IMR-90 (cell line): Measurements from ENCODE around the gene KITLG. TPM values are rescaled to one million over a fixed set of nuclear protein-coding genes. Genes with fewer than 3 reads are reported as not detected.

Experiments used
- ATAC-seq: fragments of 200-7000 bp; cut with Tn5 transposase; 2 replicates; pipeline ENCODE4 v1.9.1; 2020; ENCODE audit warnings: low read depth, mild to moderate bottlenecking, moderate library complexity
- BruUV-seq: library from RNA; stranded (reverse); fragments of 400-500 nt; replicated peaks from 2 replicates; lab custom pipeline; 2021; lab: Mats Ljungman, UMichigan
- CTCF ChIA-PET: fragments of 300-600 bp; formaldehyde crosslinking; extraction: SDS; loops from one replicate; lab custom pipeline; 2021; ENCODE audit warnings: antibody characterized with exemption; lab: Yijun Ruan, JAX
- POLR2A ChIA-PET: fragments of 300-600 bp; sonication (Branson Sonifier 250); formaldehyde crosslinking; loops from one replicate; lab custom pipeline; 2022; ENCODE audit warnings: antibody characterized with exemption; ENCODE audit not compliant: unreplicated experiment; lab: Charles Lee
- DNase-seq: peaks from one replicate; pipeline ENCODE4 v3.0.0; 2013
- H2AFZ ChIP-seq: replicated peaks from 2 replicates; pipeline ENCODE3; 2013; ENCODE audit warnings: low read length, mild to moderate bottlenecking; ENCODE audit not compliant: poor library complexity
- H2AK5ac ChIP-seq: 2 replicates; pipeline ENCODE4 v1.6.1; 2013; ENCODE audit warnings: low read depth, low read length, inconsistent platforms
- H2AK9ac ChIP-seq: replicated peaks from 2 replicates; pipeline ENCODE3; 2013; ENCODE audit warnings: mild to moderate bottlenecking, low read depth, low read length, moderate library complexity; ENCODE audit not compliant: poor library complexity
- H2BK120ac ChIP-seq: 2 replicates; pipeline ENCODE4 v1.6.1; 2013; ENCODE audit warnings: low read depth, low read length, inconsistent platforms
- H2BK15ac ChIP-seq: 3 replicates; pipeline ENCODE4 v1.6.1; 2013; ENCODE audit warnings: low read depth, low read length, inconsistent platforms
- H2BK20ac ChIP-seq: 2 replicates; pipeline ENCODE4 v1.6.1; 2013; ENCODE audit warnings: low read depth, mild to moderate bottlenecking, inconsistent platforms, low read length, moderate library complexity
- H2BK5ac ChIP-seq: 2 replicates; pipeline ENCODE4 v1.6.1; 2013; ENCODE audit warnings: mild to moderate bottlenecking, low read depth, low read length, inconsistent platforms; ENCODE audit not compliant: poor library complexity, severe bottlenecking
- H3K14ac ChIP-seq: replicated peaks from 2 replicates; pipeline ENCODE4 v1.6.1; 2013; ENCODE audit warnings: low read depth, low read length, inconsistent platforms
- H3K18ac ChIP-seq: 2 replicates; pipeline ENCODE4 v1.6.1; 2013; ENCODE audit warnings: low read depth, low read length, control low read depth
- H3K23ac ChIP-seq: 2 replicates; pipeline ENCODE4 v1.6.1; 2013; ENCODE audit warnings: low read depth, low read length, inconsistent platforms
- H3K27ac ChIP-seq: 2 replicates; pipeline ENCODE4 v1.5.1; 2013; ENCODE audit warnings: mild to moderate bottlenecking, control low read depth, low read length; ENCODE audit not compliant: insufficient read depth
- H3K27me3 ChIP-seq: 2 replicates; pipeline ENCODE4 v1.6.1; 2013; ENCODE audit warnings: low read length; ENCODE audit not compliant: control insufficient read depth, insufficient read depth
- H3K36me3 ChIP-seq: 2 replicates; pipeline ENCODE4 v1.6.1; 2013; ENCODE audit warnings: low read length, mixed read lengths; ENCODE audit not compliant: control insufficient read depth, insufficient read depth
- H3K4ac ChIP-seq: 2 replicates; pipeline ENCODE4 v1.6.1; 2013; ENCODE audit warnings: low read depth, low read length, inconsistent platforms
- H3K4me1 ChIP-seq: 2 replicates; pipeline ENCODE4 v1.6.1; 2013; ENCODE audit warnings: low read length, mixed read lengths; ENCODE audit not compliant: control insufficient read depth, insufficient read depth
- H3K4me2 ChIP-seq: 2 replicates; pipeline ENCODE4 v1.6.1; 2013; ENCODE audit warnings: low read depth, mild to moderate bottlenecking, control low read depth, low read length, moderate library complexity
- H3K4me3 ChIP-seq: 2 replicates; pipeline ENCODE4 v1.5.1; 2013; ENCODE audit warnings: low read depth, mild to moderate bottlenecking, control low read depth, low read length, moderate library complexity; ENCODE audit not compliant: insufficient read depth
- H3K56ac ChIP-seq: 2 replicates; pipeline ENCODE4 v1.6.1; 2013; ENCODE audit warnings: low read length, inconsistent platforms; ENCODE audit not compliant: insufficient read depth; ENCODE audit errors: extremely low read depth
- H3K79me1 ChIP-seq, 2 experiments: 2 replicates each; pipeline ENCODE4 v1.6.1; 2013; ENCODE audit warnings: low read length in 2 of 2, inconsistent platforms in 1 of 2, low read depth in 1 of 2
- H3K9ac ChIP-seq: 2 replicates; pipeline ENCODE4 v1.6.1; 2013; ENCODE audit warnings: low read depth, low read length, control low read depth
- H3K9me1 ChIP-seq: 2 replicates; pipeline ENCODE4 v1.6.1; 2013; ENCODE audit warnings: low read length, inconsistent platforms; ENCODE audit not compliant: insufficient read depth
- H3K9me3 ChIP-seq: 2 replicates; pipeline ENCODE4 v1.6.1; 2013; ENCODE audit warnings: low read length; ENCODE audit not compliant: control insufficient read depth, insufficient read depth
- H4K20me1 ChIP-seq: 2 replicates; pipeline ENCODE4 v1.6.1; 2013; ENCODE audit warnings: low read length, inconsistent platforms; ENCODE audit not compliant: insufficient read depth
- H4K5ac ChIP-seq: 2 replicates; pipeline ENCODE4 v1.6.1; 2013; ENCODE audit warnings: mild to moderate bottlenecking, low read depth, low read length, control low read depth
- H4K8ac ChIP-seq, 2 experiments: 2 replicates each; pipeline ENCODE4 v1.6.1; 2013; ENCODE audit warnings: low read depth in 2 of 2, low read length in 2 of 2, control low read depth in 1 of 2, inconsistent platforms in 1 of 2
- H4K91ac ChIP-seq: 2 replicates; pipeline ENCODE4 v1.6.1; 2013; ENCODE audit warnings: low read depth, low read length, inconsistent platforms; ENCODE audit not compliant: insufficient read depth
- BHLHE40 ChIP-seq: fragments of 150-350 bp; IDR thresholded peaks from 2 replicates; pipeline ENCODE4 v1.6.1; 2016; ENCODE audit warnings: mild to moderate bottlenecking, low read depth, low read length
- CHD1 ChIP-seq: IDR thresholded peaks from 2 replicates; pipeline ENCODE4 v1.6.1; 2012; ENCODE audit warnings: low read depth, low read length, improper control_type of control experiment
- MAFK ChIP-seq: IDR thresholded peaks from 2 replicates; pipeline ENCODE4 v1.6.1; 2012; ENCODE audit warnings: low read depth, low read length, improper control_type of control experiment
- MXI1 ChIP-seq: IDR thresholded peaks from 2 replicates; pipeline ENCODE4 v1.6.1; 2012; ENCODE audit warnings: low read depth, mild to moderate bottlenecking, low read length, moderate library complexity, borderline replicate concordance
- NFE2L2 ChIP-seq: fragments of 150-350 bp; IDR thresholded peaks from 2 replicates; pipeline ENCODE4 v1.6.1; 2016; ENCODE audit warnings: low read depth, mild to moderate bottlenecking, low read length
- POLR2A ChIP-seq: IDR thresholded peaks from 2 replicates; pipeline ENCODE4 v1.6.1; 2012; ENCODE audit warnings: mild to moderate bottlenecking, low read depth, low read length
- RAD21 ChIP-seq: IDR thresholded peaks from 2 replicates; pipeline ENCODE4 v1.6.1; 2012; ENCODE audit warnings: low read length, improper control_type of control experiment
- RCOR1 ChIP-seq: IDR thresholded peaks from 2 replicates; pipeline ENCODE4 v1.6.1; 2012; ENCODE audit warnings: mild to moderate bottlenecking, low read length, improper control_type of control experiment; ENCODE audit not compliant: insufficient replicate concordance
- RFX5 ChIP-seq: IDR thresholded peaks from 2 replicates; pipeline ENCODE4 v1.8.0; 2012; ENCODE audit warnings: low read depth, mild to moderate bottlenecking, low read length, moderate library complexity
- WGBS, 2 experiments: methylation state at CpG; one replicate each; pipeline versions ENCODE4 v1.1.5 to v1.1.7; 2013; ENCODE audit warnings: missing lambda C conversion rate in 2 of 2; ENCODE audit not compliant: insufficient read length in 1 of 2; ENCODE audit errors: extremely low coverage in 2 of 2; 5-methylcytosine and 5-hydroxymethylcytosine counted together
- dilution Hi-C: fragments of 300-500 bp; cut with HindIII; formaldehyde crosslinking; loops from one replicate; pipeline ENCODE4 v1.14.3; 2018; ENCODE audit warnings: low sequenced_read_pairs; ENCODE audit not compliant: unreplicated experiment
- in situ Hi-C: fragments of 300-500 bp; cut with MboI; formaldehyde crosslinking; loops from 3 replicates; pipeline ENCODE4 v1.14.3; 2019; ENCODE audit warnings: low sequenced_read_pairs, inconsistent platforms, mixed read lengths
- intact Hi-C: fragments of 100-400 bp; cut with micrococcal nuclease; formaldehyde crosslinking; loops from 2 replicates; pipeline ENCODE4 v1.10.0; 2022
- polyA plus RNA-seq, 3 experiments: library from polyadenylated mRNA; depleted of rRNA; stranded (reverse); fragments of >200 nt; gene quantifications; 2 replicates each; pipeline ENCODE4 v1.2.3, GENCODE V29; 2012; ENCODE audit warnings: low replicate concordance in 1 of 3
- total RNA-seq: library from RNA; depleted of rRNA; stranded (reverse); fragments of >200 nt; gene quantifications from 2 replicates; pipeline ENCODE4 v1.2.3, GENCODE V29; 2012
- TF ChIP-seq, protein P1 (sequence below): conservative IDR thresholded peaks from 2 replicates; pipeline ENCODE4 v1.5.1; 2012; ENCODE audit warnings: mild to moderate bottlenecking, low read depth, low read length, improper control_type of control experiment

KITLG gene
- total and polyA plus RNA-seq, 2 of the 4 experiments (the other 2 are of a cell fraction), result 14.5 to 87.5 TPM

DNA sequence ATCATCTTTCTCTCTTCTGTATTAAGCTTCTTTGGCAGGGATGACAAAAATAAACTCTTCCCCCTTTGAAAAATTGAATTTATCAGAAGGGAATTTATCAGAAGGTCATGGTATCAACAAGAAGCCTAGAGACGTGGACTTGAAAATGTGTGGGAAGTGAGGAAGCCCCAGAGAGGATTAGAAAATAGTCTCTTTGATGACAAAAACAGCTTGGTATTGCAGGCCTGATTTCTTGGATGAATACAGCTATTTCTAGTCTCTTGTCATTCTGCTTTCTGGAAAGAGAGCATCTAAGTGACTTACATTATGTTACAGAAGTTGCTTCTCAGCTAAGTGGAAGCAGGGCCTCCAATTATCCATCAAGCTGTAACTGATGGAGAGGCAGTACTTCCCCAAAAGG lies 111.1 kb downstream of the KITLG start:
- no TSS peak for BruUV-seq
- no peaks in the 10 kb centered on the region for H3K36me3 ChIP-seq
- H3K9me3 ChIP-seq, result no peaks in the 10 kb centered on the region
- no peak overlapping the region for H2AK5ac ChIP-seq
- no peak overlapping the region for H4K8ac ChIP-seq
- ATAC-seq, result no peak
- H3K56ac ChIP-seq, result no peak overlapping the region
- H2BK5ac ChIP-seq, result no peak overlapping the region
- in situ Hi-C loops, result no loop called here
- H3K27ac ChIP-seq, result no peak overlapping the region
- H4K20me1 ChIP-seq, result no peaks in the 10 kb centered on the region
- peaks cover 2% of the 10 kb centered on the region; the same call in 1 of the 2 replicates for H3K4me1 ChIP-seq
- dilution Hi-C loops, result no loop called here
- H3K18ac ChIP-seq, result no peak overlapping the region
- no peak overlapping the region for H3K4ac ChIP-seq
- no peak overlapping the region for H2AFZ ChIP-seq
- no peak overlapping the region for H3K9ac ChIP-seq
- H2AK9ac ChIP-seq, result no peak overlapping the region
- H2BK20ac ChIP-seq, result no peak overlapping the region
- intact Hi-C loops, result no loop called here
- ChIA-PET CTCF (no interaction called here), POLR2A (no interaction called here)
- no peaks in the 10 kb centered on the region for H3K27me3 ChIP-seq
- H3K79me1 ChIP-seq, result no peaks in the 10 kb centered on the region
- no peak overlapping the region for H3K4me2 ChIP-seq
- no peak overlapping the region for H4K5ac ChIP-seq
- DNase-seq, result no peak
- H4K91ac ChIP-seq, result no peak overlapping the region
- H2BK15ac ChIP-seq, result no peak overlapping the region
- WGBS, 2 experiments, result no CpG with 5 or more reads among the region's 1 CpG
- H3K4me3 ChIP-seq, result no peak overlapping the region
- H3K9me1 ChIP-seq, result no peaks in the 10 kb centered on the region
- H3K23ac ChIP-seq, result no peak overlapping the region
- TF ChIP-seq, protein P1, sequence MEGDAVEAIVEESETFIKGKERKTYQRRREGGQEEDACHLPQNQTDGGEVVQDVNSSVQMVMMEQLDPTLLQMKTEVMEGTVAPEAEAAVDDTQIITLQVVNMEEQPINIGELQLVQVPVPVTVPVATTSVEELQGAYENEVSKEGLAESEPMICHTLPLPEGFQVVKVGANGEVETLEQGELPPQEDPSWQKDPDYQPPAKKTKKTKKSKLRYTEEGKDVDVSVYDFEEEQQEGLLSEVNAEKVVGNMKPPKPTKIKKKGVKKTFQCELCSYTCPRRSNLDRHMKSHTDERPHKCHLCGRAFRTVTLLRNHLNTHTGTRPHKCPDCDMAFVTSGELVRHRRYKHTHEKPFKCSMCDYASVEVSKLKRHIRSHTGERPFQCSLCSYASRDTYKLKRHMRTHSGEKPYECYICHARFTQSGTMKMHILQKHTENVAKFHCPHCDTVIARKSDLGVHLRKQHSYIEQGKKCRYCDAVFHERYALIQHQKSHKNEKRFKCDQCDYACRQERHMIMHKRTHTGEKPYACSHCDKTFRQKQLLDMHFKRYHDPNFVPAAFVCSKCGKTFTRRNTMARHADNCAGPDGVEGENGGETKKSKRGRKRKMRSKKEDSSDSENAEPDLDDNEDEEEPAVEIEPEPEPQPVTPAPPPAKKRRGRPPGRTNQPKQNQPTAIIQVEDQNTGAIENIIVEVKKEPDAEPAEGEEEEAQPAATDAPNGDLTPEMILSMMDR, result no peak
- TF ChIP-seq RAD21 (no peak), BHLHE40 (no peak), MXI1 (no peak), POLR2A (no peak), CHD1 (no peak), RFX5 (no peak), NFE2L2 (no peak), MAFK (no peak), RCOR1 (no peak)
- no peak overlapping the region for H3K14ac ChIP-seq
- H2BK120ac ChIP-seq, result no peak overlapping the region
